ENCODE results near the gene CRLF1. TPM values are rescaled to one million over a fixed set of nuclear protein-coding genes. Genes with fewer than 3 reads are reported as not detected.

Gene CRLF1
- total RNA-seq, 1 donor from 2014 or later = 16.5 TPM

- no peaks in the 10 kb centered on the region for H3K36me3 ChIP-seq (ENCODE audit: control insufficient read depth, insufficient read depth, low read length)
- TF ChIP-seq, protein P1, sequence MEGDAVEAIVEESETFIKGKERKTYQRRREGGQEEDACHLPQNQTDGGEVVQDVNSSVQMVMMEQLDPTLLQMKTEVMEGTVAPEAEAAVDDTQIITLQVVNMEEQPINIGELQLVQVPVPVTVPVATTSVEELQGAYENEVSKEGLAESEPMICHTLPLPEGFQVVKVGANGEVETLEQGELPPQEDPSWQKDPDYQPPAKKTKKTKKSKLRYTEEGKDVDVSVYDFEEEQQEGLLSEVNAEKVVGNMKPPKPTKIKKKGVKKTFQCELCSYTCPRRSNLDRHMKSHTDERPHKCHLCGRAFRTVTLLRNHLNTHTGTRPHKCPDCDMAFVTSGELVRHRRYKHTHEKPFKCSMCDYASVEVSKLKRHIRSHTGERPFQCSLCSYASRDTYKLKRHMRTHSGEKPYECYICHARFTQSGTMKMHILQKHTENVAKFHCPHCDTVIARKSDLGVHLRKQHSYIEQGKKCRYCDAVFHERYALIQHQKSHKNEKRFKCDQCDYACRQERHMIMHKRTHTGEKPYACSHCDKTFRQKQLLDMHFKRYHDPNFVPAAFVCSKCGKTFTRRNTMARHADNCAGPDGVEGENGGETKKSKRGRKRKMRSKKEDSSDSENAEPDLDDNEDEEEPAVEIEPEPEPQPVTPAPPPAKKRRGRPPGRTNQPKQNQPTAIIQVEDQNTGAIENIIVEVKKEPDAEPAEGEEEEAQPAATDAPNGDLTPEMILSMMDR (IDR thresholded peaks at IDR 0.05; ENCODE audit: insufficient read depth, low read length, poor library complexity, severe bottlenecking) = no peak
- no peak for DNase-seq (ENCODE audit: low read depth)
These were observed 11.6 kb upstream of the CRLF1 start for GRCh38 chr19:18618236-18618635.

GRCh38 chr19:18617562-18617961 is 11.0 kb upstream of the CRLF1 start:
- DNase-seq (ENCODE audit: low read depth) = no peak
- TF ChIP-seq, protein P1 (IDR thresholded peaks at IDR 0.05; ENCODE audit: insufficient read depth, low read length, poor library complexity, severe bottlenecking) = no peak
- no peak overlapping the region for H3K4me3 ChIP-seq (ENCODE audit: low read depth, low read length)
- H3K36me3 ChIP-seq (ENCODE audit: control insufficient read depth, insufficient read depth, low read length) = no peaks in the 10 kb centered on the region
- peaks cover 27% of the 10 kb centered on the region for H3K27me3 ChIP-seq (ENCODE audit: control insufficient read depth, insufficient read depth, low read length)

More at GRCh38 chr19:18618236-18618635, 11.6 kb upstream of the CRLF1 start:
- H3K4me3 ChIP-seq (ENCODE audit: low read depth, low read length) = no peak overlapping the region
- peaks cover 21% of the 10 kb centered on the region for H3K27me3 ChIP-seq (ENCODE audit: control insufficient read depth, insufficient read depth, low read length)

DNA sequence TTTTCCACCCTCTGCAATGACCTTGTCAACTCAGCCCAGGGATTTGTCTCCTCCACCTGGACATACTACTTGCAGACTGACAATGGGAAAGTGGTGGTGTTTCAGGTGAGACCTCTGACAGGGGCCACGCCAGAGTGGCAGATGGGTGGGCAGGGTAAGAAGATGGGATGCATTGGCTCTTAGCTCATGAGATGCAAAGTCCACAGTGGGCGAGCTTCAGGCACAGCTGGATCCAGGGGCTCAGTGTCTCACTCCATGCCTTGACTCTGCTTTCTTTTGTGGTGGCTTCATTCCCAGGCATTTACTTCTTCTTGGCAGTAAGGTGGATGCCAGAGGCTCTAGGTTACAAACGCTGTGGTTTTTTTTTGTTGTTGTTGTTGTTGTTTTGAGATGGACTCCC is 9.4 kb upstream of the CRLF1 start:
- DNase-seq (ENCODE audit: low read depth) = no peak
- TF ChIP-seq, protein P1 (IDR thresholded peaks at IDR 0.05; ENCODE audit: insufficient read depth, low read length, poor library complexity, severe bottlenecking) = no peak
- peaks cover 40% of the 10 kb centered on the region for H3K27me3 ChIP-seq (ENCODE audit: control insufficient read depth, insufficient read depth, low read length)

DNA sequence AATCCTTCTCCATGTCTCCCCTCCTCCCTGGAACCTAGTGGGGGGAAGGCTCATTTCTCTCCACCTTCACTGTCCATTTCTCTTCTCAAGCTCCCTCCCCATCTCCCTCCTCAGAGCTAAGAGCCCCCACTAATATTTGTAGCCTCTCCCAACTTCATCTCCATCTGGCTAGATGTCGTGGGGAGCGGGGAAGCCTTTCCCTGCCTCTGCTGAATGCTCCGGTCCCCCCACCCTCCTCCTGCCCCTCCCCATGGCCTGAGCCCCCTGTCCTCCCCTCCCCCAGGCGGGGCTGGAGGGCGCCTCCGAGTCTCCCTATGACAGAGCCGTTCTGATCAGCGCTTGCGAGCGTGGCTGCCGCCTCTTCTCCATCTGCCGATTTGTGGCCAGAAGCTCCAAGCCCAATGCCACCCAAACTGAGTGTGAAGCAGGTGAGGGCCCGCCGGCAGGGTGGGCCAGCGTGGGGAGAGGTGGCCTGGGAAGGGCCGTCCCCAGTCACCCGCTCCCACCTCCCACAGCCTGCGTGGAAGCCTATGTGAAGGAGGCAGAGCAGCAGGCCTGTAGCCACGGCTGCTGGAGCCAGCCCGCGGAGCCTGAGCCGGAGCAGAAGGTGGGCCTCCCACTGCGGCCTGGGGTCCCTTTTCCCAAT is 7.1 kb upstream of the CRLF1 start:
- Histone ChIP-seq H3K36me3 (ENCODE audit: control insufficient read depth, insufficient read depth, low read length) (no peaks in the 10 kb centered on the region), H3K27me3 (ENCODE audit: control insufficient read depth, insufficient read depth, low read length) (peaks cover 63% of the 10 kb centered on the region)

More for the DNA sequence above, 9.4 kb upstream of the CRLF1 start:
- no peaks in the 10 kb centered on the region for H3K36me3 ChIP-seq (ENCODE audit: control insufficient read depth, insufficient read depth, low read length)
- no peak overlapping the region for H3K4me3 ChIP-seq (ENCODE audit: low read depth, low read length)

DNA sequence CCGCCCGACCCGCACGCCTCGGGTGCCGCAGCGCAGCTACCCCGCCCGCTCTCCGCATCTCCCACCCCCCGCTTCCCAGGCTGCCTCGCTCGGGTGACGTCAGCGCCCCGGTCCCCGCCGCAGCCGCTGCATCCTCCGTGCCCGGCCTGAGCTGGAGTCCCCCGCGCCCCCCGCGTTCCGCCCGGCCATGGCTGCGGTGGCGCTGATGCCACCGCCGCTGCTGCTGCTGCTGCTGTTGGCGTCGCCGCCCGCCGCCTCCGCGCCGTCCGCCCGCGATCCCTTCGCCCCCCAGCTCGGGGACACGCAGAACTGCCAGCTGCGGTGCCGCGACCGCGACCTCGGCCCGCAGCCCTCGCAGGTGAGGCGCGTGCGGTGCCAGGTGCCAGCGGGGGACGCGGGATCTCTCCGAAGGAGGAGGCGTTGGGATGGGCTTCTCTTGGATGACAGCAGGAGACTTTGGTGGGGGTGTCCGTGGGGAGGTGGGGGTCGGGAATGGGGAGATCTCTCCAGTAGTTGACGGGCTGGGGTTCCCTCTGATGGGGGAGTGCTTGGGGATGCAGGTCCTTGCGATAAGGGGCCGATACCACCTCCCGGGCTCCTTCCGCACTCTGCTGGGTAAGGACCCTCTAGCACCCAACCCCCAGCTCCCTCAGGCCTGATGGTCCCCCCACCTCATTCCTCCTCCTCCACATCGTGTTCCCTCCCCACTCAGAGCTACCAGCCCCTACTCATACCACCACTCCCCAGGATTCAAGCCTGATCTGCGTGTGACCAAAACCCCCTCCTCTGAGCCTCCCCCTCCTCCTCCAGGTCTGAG is 6.4 kb upstream of the CRLF1 start, which contains the start of gene TMEM59L:
TSS of gene TMEM59L (plus strand) at position 99 of the 817 bp plus-strand sequence. CDS start at position 188, 89 bp downstream.
- Histone ChIP-seq H3K27me3 (ENCODE audit: control insufficient read depth, insufficient read depth, low read length) (peaks cover 71% of the 10 kb centered on the region), H3K4me3 (ENCODE audit: low read depth, low read length) (peak within 1 kb of the TSS; percentile 32), H3K36me3 (ENCODE audit: control insufficient read depth, insufficient read depth, low read length) (no peaks in the 10 kb centered on the region)
- no peak for DNase-seq (ENCODE audit: low read depth)
- TF ChIP-seq, protein P1 (IDR thresholded peaks at IDR 0.05; ENCODE audit: insufficient read depth, low read length, poor library complexity, severe bottlenecking) = no peak

More for the DNA sequence above, 7.1 kb upstream of the CRLF1 start:
- H3K4me3 ChIP-seq (ENCODE audit: low read depth, low read length) = no peak overlapping the region
- no peak for DNase-seq (ENCODE audit: low read depth)
- TF ChIP-seq, protein P1 (IDR thresholded peaks at IDR 0.05; ENCODE audit: insufficient read depth, low read length, poor library complexity, severe bottlenecking) = no peak

Measured in kidney epithelial cell (primary cell).